HG03439 (cell line): ENCODE results near the gene MSH4.
"Not testable (repeated sequence)": the region's sequence is repeated elsewhere in the genome, so short reads cannot be mapped to it uniquely, and the experiment has no call there.

ENCODE experiments used
- ATAC-seq: cut with Tn5 transposase; IDR thresholded peaks from one replicate; pipeline ENCODE4 v1.9.1; 2021; ENCODE audit warnings: mild to moderate bottlenecking, moderate library complexity; ENCODE audit not compliant: unreplicated experiment

MSH4 gene

GRCh38 chr1:75932304-75932703, 135.6 kb downstream of the MSH4 start, which contains the start of gene ASB17:
Gene ASB17 (minus strand): TSS chr1:75932404. CDS start chr1:75932291, 113 bp downstream.
- no peak for ATAC-seq

- no peak for ATAC-seq
These were observed 140.4 kb downstream of the MSH4 start for GRCh38 chr1:75937034-75937433.

- ATAC-seq: not testable (repeated sequence)
These were observed 146.4 kb downstream of the MSH4 start for GRCh38 chr1:75943037-75943436.

GRCh38 chr1:75950176-75950575, 153.5 kb downstream of the MSH4 start:
- no peak for ATAC-seq

GRCh38 chr1:75952016-75952415, 155.3 kb downstream of the MSH4 start:
- ATAC-seq: no peak

- ATAC-seq: no peak
These were observed 156.8 kb downstream of the MSH4 start for GRCh38 chr1:75953461-75953860.

- no peak for ATAC-seq
These were observed 157.9 kb downstream of the MSH4 start for GRCh38 chr1:75954586-75954985.
